ENCODE measurements around the gene SRPRA.

Gene SRPRA

DNA sequence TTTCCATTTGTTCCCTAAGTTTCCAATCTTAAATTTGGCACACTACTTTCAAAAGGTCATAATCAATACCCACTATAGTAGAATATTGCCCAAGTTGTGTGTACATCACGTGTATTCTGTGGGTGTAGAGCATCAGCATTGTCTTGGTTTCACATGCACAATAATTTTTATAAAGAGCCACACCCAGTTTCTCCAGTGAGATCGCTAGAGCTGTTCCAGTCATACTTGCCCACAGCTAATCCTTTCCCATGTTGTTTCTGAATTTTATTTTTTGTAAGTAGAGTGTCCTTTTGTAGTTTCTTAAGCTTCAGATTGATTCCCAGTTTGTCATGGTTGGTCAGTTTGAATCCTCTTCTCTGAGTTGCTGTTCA lies 43.4 kb downstream of the SRPRA start:
- no peaks in the 10 kb centered on the region for H3K36me3 ChIP-seq (replicated peaks; ENCODE audit: insufficient read depth, low read length)
- TF ChIP-seq, protein P1, sequence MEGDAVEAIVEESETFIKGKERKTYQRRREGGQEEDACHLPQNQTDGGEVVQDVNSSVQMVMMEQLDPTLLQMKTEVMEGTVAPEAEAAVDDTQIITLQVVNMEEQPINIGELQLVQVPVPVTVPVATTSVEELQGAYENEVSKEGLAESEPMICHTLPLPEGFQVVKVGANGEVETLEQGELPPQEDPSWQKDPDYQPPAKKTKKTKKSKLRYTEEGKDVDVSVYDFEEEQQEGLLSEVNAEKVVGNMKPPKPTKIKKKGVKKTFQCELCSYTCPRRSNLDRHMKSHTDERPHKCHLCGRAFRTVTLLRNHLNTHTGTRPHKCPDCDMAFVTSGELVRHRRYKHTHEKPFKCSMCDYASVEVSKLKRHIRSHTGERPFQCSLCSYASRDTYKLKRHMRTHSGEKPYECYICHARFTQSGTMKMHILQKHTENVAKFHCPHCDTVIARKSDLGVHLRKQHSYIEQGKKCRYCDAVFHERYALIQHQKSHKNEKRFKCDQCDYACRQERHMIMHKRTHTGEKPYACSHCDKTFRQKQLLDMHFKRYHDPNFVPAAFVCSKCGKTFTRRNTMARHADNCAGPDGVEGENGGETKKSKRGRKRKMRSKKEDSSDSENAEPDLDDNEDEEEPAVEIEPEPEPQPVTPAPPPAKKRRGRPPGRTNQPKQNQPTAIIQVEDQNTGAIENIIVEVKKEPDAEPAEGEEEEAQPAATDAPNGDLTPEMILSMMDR (IDR thresholded peaks at IDR 0.05; ENCODE audit: low read length) = no peak
- TF ChIP-seq EZH2 (optimal IDR thresholded peaks at IDR 0.05; ENCODE audit: low read depth, low read length) = no peak
- no peak for TF ChIP-seq EZH2phosphoT487 (IDR thresholded peaks at IDR 0.05; ENCODE audit: low read length)
- H3K9ac ChIP-seq (ENCODE audit: low read length) = no peak overlapping the region
- no peaks in the 10 kb centered on the region for H3K4me1 ChIP-seq (ENCODE audit: low read length)
- H3F3A ChIP-seq (ENCODE audit: insufficient read depth, low read length) = no peaks in the 10 kb centered on the region
- no peaks in the 10 kb centered on the region for H3K9me3 ChIP-seq (replicated peaks; ENCODE audit: insufficient read depth, low read length)
- H3K9me2 ChIP-seq (replicated peaks; ENCODE audit: insufficient read depth, low read length) = no peaks in the 10 kb centered on the region
- no peak for DNase-seq
- no peaks in the 10 kb centered on the region for H4K20me1 ChIP-seq (ENCODE audit: insufficient read depth, low read length)
- H2AFZ ChIP-seq (ENCODE audit: low read length) = no peak overlapping the region
- H3K27me3 ChIP-seq (replicated peaks; ENCODE audit: insufficient read depth, low read length) = no peaks in the 10 kb centered on the region
- no peak overlapping the region for H3K27ac ChIP-seq (ENCODE audit: low read length)
- no peak overlapping the region for H3K4me2 ChIP-seq (ENCODE audit: low read depth, low read length)
- peaks cover 49% of the 10 kb centered on the region for H3K79me2 ChIP-seq (ENCODE audit: low read length)
- H3K4me3 ChIP-seq (ENCODE audit: low read length) = no peak overlapping the region

- TF ChIP-seq, protein P1 (IDR thresholded peaks at IDR 0.05; ENCODE audit: low read length) = no peak
- TF ChIP-seq EZH2phosphoT487 (IDR thresholded peaks at IDR 0.05; ENCODE audit: low read length) = no peak
- TF ChIP-seq EZH2 (optimal IDR thresholded peaks at IDR 0.05; ENCODE audit: low read depth, low read length) = no peak
- no peak overlapping the region for H3K4me2 ChIP-seq (ENCODE audit: low read depth, low read length)
- H3K27ac ChIP-seq (ENCODE audit: low read length) = no peak overlapping the region
- no peaks in the 10 kb centered on the region for H3K9me2 ChIP-seq (replicated peaks; ENCODE audit: insufficient read depth, low read length)
- H3K4me1 ChIP-seq (ENCODE audit: low read length) = peaks cover 4% of the 10 kb centered on the region
- no peak overlapping the region for H3K9ac ChIP-seq (ENCODE audit: low read length)
- H3F3A ChIP-seq (ENCODE audit: insufficient read depth, low read length) = no peaks in the 10 kb centered on the region
- H3K9me3 ChIP-seq (replicated peaks; ENCODE audit: insufficient read depth, low read length) = no peaks in the 10 kb centered on the region
- DNase-seq = no peak
- no peaks in the 10 kb centered on the region for H3K36me3 ChIP-seq (replicated peaks; ENCODE audit: insufficient read depth, low read length)
- H4K20me1 ChIP-seq (ENCODE audit: insufficient read depth, low read length) = no peaks in the 10 kb centered on the region
- H3K79me2 ChIP-seq (ENCODE audit: low read length) = peaks cover 54% of the 10 kb centered on the region
- no peak overlapping the region for H2AFZ ChIP-seq (ENCODE audit: low read length)
- H3K4me3 ChIP-seq (ENCODE audit: low read length) = no peak overlapping the region
- no peaks in the 10 kb centered on the region for H3K27me3 ChIP-seq (replicated peaks; ENCODE audit: insufficient read depth, low read length)
Observed at GRCh38 chr11:126224647-126225294, 43.9 kb downstream of the SRPRA start.

DNA sequence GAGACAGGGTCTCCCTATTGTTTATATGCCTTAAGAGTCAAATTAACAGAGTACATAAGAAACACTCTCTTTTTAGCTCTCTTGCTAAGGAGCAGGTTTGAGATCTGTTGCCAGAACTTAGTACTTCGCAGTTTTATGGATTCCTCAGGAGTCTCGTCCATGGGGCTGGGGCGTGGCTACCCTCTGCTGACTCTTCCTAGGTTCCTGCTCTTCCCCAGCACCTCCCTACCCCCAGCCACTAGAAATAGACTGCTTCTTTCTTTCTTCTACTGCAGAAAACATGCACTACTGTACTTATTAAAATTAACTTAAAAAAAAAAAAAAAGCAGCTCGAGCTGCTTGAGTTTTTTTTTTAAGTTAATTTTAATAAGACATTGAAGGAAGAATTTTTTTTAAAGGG lies 49.1 kb downstream of the SRPRA start:
- Histone ChIP-seq H3K4me2 (ENCODE audit: low read depth, low read length) (no peak overlapping the region), H3K9me2 (replicated peaks; ENCODE audit: insufficient read depth, low read length) (no peaks in the 10 kb centered on the region), H3F3A (ENCODE audit: insufficient read depth, low read length) (no peaks in the 10 kb centered on the region), H3K9me3 (replicated peaks; ENCODE audit: insufficient read depth, low read length) (no peaks in the 10 kb centered on the region), H3K36me3 (replicated peaks; ENCODE audit: insufficient read depth, low read length) (no peaks in the 10 kb centered on the region), H3K79me2 (ENCODE audit: low read length) (peaks cover 89% of the 10 kb centered on the region), H3K9ac (ENCODE audit: low read length) (no peak overlapping the region), H4K20me1 (ENCODE audit: insufficient read depth, low read length) (no peaks in the 10 kb centered on the region), H3K27ac (ENCODE audit: low read length) (no peak overlapping the region), H3K27me3 (replicated peaks; ENCODE audit: insufficient read depth, low read length) (no peaks in the 10 kb centered on the region), H2AFZ (ENCODE audit: low read length) (no peak overlapping the region), H3K4me1 (ENCODE audit: low read length) (peaks cover 4% of the 10 kb centered on the region), H3K4me3 (ENCODE audit: low read length) (no peak overlapping the region)
- TF ChIP-seq, protein P1 (IDR thresholded peaks at IDR 0.05; ENCODE audit: low read length) = no peak
- TF ChIP-seq EZH2phosphoT487 (IDR thresholded peaks at IDR 0.05; ENCODE audit: low read length) (no peak), EZH2 (optimal IDR thresholded peaks at IDR 0.05; ENCODE audit: low read depth, low read length) (no peak)
- DNase-seq = no peak

Data from MM.1S (cell line).